NCI-H1048 (cell line): ENCODE data around the gene DEFB118.
"Not testable (repeated sequence)": the region's sequence is repeated elsewhere in the genome, so short reads cannot be mapped to it uniquely, and the experiment has no call there.

Experiments used
- DNase-seq: peaks from one replicate; lab custom pipeline; 2025; lab: John Stamatoyannopoulos, UW

The DEFB118 gene, protein sequence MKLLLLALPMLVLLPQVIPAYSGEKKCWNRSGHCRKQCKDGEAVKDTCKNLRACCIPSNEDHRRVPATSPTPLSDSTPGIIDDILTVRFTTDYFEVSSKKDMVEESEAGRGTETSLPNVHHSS

DNA sequence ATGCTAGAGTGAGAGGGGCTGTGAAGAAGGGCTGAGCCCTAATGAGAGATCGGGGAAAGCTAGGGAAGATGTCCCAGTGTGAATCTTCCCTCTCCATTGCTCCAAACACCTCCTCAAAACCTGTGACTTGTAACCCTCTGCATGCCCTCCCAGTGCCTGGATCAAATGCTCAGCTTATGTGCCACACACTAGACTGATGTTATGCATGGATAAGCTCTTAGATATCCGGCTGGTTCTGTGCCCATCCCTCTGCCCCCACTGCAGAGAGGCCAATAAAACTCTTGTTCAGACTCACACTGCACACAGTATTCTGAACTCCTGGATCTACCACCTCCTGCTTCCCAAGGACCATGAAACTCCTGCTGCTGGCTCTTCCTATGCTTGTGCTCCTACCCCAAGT, at the start of gene DEFB118:
DEFB118 (plus strand) TSS at position 301 of the 400 bp plus-strand sequence; CDS start at position 351, 50 bp downstream.
- DNase-seq = no peak

DNA sequence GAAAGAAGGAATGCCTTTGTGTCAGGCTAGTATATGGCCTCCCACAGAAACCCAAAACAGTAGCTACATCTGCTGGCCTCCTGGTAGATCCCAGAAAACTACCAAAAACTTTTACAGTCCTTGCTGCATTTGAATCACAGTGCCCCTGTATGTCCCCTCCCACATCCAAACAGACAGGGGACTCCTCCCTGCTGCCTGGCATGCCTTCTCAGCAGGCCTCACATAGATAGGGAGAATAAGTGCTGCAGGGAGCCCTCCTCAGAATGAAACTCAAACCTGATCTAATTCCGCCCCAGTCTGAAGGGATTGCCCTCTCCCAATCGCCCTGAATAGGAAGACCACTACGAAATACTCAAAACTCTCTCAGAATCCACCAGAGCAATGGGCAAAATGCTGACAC, 45.9 kb upstream of the DEFB118 start:
- DNase-seq = no peak

DNA sequence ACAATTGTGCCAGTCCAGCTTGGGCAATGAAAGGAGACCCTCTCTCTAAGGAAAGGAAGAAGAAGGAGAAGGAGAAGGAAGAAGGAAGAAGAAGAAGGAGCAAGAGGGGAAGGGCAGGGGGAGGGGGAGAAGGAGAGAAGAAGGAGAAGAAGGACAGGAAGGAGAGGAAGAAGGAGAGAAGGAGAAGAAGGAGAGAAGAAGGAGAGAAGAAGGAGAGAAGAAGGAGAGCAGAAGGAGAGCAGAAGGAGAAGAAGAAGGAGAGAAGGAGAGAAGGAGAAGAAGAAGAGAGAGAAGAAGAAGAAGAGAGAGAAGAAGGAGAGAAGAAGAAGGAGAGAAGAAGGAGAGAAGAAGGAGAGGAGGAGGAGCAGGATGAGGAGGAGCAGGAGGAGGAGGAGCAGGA, 37.5 kb upstream of the DEFB118 start:
- DNase-seq = no peak

DNA sequence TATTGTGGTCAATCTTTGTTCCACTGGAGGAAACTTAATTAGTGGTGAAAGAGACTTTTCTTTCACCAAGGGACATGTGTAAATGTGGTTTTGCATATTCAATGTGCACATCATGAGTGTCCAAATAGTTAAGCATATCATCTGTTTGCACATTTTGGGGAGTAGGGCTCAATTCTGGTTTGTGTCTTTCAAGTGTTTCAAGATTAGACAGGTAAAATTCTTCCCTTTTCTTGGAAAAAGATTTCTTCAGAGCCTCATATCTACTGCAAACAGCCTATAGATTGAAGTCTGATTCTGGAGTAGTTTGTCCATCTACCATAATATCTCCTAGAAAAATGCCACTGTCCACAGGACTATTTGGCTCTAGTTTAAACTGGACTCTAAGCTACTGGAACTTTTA, 26.9 kb upstream of the DEFB118 start:
- DNase-seq = no peak

DNA sequence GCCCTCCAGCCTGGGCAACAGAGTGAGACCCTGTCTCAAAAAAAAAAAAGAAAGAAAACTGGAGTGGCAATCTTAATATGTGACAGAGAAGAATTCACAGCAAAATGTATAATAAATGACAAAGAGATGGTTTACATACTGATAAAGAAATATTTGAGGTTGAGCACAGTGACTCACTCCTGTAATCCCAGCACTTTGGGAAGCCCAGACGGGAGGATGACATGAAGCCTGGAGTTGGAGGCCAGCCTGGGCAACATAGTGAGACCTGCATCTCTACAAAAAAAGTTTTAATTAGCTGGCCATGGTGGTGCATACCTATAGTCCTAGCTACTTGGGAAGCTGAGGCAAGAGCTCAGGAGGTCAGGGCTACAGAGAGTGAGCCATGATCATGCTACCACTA, 12.4 kb upstream of the DEFB118 start:
- DNase-seq = no peak

DNA sequence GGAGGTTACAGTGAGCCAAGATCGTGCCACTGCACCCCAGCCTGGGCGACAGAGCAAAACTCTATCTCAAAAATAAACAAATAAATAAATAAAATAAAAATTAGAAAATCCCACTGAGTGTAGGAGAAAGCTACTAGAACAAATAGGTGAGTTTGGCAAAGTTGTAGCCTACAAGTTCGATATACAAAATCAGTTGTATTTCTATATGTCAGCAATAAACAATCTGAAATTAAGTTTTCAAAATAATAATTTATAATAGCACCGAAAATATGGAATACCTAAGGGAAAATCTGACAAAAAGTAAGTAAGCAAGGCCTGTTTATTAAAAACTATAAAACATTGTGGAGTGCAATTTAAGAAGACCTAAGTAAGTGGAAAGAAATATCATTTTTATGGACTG, 5.1 kb upstream of the DEFB118 start:
- no peak for DNase-seq

DNA sequence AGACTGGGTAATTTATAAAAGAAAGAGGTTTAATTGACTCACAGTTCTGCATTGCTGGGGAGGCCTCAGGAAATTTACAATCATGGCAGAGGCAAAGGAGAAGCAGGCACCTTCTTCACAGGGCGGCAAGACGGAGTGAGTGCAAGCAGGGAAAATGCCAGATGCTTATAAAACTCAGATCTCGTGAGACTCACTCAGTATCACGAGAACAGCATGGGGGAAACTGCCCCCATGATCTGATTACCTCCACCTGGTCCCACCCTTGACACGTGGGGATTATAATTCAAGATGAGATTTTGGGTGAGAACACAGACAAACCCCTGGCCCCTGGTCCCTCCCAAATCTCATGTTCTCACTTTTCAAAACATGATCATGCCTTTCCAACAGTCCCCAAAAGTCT, 4.1 kb upstream of the DEFB118 start:
- not testable (repeated sequence) for DNase-seq

DNA sequence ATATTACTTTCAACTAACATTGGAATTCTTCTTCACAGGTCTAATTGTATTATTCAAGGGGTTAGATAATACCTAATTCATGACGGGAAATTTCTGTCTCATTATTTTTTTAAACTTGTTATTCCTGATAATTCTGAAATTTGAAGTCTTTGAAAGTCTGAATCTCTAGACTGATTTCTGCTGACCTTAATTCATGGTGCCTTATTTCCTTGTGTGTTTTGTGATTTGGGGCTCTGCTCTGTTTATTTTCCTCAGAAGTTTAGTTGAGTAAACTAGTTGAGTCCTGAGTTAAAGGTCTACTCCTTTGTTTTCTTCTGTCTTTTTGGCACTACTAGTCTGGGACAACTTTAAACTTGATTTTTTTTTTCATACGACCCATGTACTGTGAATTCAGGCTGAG, 5.9 kb downstream of the DEFB118 start:
- no peak for DNase-seq

DNA sequence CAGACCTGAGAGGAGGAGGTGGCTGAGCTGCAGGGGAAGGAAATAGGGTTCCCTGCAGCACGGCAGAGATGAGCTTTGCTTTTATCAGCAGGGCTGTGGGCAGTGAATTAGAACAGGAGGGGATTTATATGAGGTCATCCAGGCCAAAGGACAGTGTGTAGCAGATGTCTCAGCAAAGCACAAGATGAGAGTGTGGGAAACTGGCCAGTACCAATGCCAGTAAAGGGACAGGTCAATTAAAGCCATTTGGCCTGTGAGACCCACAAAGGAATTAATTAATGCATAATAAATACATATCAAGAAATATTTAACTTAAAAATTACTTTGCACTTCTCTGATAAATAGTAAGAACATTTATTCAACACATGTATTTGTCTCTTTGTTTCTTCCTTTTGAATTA, 22.1 kb downstream of the DEFB118 start, which contains the start of gene DEFB119:
DEFB119 (minus strand) TSS at position 101 of the 400 bp plus-strand sequence. CDS start 107 bp downstream, outside the sequence.
- DNase-seq = no peak

DNA sequence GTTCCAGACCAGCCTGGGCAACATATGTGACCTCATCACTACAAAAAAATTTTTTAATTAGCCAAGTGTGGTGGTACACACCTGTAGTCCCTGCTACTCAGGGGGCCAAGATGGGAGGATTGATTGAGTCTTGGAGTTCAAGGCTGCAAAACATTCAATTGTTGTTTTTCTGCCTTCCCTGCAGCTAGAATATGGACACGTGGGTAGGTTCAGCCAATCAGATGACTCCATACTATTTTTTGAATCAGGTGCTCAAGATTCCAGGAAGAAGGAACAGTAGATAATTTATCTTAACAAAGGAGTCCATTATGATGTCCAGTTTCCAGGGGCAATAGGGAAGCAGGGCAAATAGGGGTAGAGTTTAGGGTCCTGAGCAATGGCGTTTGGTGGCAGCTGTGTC, 24.4 kb downstream of the DEFB118 start:
- DNase-seq = no peak

DNA sequence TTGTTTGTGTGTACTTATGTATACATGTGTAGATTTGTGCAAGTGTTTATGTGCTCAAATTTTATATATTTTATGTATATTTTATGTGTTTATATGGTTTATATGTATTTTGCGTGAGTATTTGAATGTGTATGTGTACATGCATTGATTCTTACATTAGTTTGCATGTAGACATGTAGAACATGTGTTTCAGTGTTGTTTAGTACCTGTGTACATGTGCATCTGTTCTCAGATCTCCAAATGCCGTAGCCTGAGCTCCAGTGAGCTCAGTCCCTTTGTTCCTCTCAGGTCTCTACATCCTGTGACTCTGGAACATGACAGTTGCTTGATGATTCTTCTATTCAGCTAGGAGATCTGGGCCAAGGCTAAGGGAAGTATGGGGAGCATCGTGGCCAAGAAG, 26.5 kb downstream of the DEFB118 start:
- no peak for DNase-seq

DNA sequence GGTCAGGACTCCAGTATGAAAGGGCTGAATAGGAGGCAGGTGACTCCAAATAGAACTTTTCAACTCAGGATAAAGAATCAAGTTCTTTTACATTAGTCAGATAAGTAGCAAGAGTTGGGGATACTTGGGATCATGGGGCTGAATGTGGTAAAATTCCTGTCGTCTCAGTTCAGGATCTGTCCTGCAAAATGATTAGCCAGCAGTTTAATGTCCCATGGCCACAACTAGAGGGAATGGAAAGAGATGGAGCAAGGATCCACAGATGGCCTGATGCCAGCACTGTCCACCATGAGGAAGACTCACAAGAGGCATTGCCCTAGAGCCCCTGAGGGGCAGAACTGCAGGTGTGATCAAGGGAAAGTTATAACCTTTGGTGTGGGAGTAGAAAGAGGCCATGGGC, 35.5 kb downstream of the DEFB118 start:
- no peak for DNase-seq

DNA sequence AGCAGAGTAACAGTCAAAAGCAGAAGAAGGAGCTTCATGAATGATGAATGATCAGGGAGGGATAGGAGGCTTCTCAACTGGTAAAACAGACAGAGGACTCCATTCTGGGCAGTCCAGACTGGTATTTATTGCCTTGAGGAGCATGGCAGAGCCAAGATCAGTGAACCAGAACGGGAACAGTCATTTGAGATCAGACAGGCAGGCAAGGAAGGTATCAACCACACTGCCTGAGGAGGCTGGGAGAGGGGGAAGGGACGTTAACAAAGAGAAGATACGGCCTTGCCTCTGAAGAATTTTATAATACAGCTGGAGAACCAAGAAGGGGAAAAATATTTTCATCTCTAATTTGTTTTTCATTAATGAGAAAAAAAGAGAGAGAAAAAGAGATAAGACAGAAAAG, 37.7 kb downstream of the DEFB118 start, which contains the start of gene DEFB121:
DEFB121 (minus strand) TSS at position 101 of the 400 bp plus-strand sequence; CDS start at position 38, 63 bp downstream.
- no peak for DNase-seq

DNA sequence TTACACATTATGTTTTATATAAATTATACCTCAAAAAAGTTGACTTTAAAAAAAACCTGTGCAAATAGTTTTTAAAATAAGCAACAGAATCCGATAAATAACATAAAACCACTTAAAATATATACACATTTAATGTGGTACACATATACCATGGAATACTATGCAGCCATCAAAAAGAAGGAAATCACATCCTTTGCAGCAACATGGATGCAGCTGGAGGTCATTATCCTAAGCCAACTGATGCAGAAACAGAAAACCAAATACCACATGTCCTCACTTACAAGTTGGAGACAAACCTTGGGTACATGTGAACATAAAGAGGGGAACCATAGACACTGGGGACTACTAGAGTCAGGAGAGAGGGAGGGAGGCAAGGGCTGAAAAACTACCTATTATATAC, 41.6 kb downstream of the DEFB118 start:
- no peak for DNase-seq

DNA sequence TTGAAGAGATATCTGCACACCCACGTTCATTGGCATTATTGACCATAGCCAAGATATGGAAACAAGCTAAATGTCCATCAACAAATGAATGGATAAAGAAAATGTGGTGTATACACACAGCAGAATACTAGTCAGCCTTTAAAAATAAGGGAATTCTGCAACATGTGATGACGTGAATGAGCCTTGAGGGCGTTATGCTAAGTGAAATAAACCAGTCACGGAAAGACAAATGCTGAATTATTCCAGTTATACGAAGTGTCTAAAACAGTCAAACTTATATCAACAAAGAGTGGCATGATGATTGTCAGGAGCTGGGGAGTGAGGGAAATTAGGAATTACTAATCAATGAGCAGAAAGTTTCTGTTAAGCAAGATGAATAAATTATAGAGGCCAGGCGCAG, 46.0 kb downstream of the DEFB118 start:
- DNase-seq = no peak

DNA sequence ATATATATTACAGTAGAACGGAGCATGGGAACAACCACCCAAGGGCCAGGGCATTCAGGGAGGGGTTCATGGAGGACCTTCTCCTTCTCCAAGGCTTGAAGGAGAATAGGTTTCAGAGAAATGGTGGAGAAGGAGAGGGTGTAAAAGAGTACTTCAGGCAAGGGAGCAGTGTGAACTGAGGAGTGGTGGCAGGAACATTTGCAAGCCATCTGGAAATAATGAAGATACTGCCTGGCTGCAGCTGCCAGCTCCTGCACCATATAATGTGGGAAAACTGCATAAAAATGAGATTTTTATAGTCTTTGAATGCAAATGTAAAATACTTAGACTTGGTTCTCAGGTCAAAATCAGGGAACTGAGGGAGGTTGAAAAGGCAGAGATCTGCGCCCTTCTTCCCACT, 47.3 kb downstream of the DEFB118 start:
- no peak for DNase-seq

DNA sequence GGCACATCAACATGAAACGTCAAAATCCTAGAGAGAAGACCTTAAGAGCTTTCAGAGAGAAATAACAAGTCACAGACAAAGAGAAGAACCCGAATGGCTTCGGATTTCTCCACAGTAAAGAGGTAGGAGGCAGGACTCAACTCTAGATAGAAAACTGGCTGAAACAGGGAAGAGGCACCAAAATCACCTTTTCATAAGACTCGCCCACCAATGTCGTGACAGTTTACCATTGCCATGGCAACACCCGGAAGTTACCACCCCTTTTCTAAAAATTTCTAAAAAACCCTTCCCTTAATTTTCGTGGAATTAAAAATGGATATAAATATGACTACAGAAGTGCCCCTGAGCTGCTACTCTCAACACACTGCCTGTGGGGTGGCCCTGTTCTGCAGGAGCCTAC, 49.9 kb downstream of the DEFB118 start:
- no peak for DNase-seq
